Measurements from ENCODE around the gene POLR3B.

DNA sequence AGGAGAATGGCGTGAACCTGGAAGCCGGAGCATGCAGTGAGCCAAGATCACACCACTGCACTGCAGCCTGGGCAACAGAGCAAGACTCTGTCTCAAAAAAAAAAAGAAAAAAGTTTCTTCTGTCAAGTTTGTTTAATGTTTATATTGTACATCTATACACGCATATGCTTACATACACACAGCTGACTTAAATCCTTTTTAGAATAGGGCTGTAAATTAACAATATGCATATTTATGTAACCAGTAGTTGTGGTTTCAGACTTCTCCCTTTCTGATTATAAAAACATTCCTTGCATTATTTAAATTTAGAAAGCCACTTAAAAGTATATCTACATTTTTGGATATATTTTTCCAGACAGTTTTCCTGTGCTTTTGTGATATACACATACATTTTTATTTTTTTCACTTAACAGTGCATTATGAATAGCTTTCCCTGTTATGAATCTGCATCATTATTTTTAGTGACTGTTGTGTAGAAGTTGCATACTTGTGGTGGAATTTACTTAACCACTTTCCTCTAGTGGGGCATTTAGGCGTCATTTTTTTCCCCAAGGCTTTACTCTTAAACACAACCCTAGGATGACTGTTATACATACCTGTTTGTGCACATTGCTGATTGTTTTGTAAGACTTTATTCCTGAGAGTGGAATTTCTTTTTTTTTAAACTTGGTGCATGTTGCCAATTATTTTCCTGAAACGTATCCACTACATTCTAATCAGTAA lies 29.4 kb downstream of the POLR3B start:
- TF ChIP-seq, protein P1, sequence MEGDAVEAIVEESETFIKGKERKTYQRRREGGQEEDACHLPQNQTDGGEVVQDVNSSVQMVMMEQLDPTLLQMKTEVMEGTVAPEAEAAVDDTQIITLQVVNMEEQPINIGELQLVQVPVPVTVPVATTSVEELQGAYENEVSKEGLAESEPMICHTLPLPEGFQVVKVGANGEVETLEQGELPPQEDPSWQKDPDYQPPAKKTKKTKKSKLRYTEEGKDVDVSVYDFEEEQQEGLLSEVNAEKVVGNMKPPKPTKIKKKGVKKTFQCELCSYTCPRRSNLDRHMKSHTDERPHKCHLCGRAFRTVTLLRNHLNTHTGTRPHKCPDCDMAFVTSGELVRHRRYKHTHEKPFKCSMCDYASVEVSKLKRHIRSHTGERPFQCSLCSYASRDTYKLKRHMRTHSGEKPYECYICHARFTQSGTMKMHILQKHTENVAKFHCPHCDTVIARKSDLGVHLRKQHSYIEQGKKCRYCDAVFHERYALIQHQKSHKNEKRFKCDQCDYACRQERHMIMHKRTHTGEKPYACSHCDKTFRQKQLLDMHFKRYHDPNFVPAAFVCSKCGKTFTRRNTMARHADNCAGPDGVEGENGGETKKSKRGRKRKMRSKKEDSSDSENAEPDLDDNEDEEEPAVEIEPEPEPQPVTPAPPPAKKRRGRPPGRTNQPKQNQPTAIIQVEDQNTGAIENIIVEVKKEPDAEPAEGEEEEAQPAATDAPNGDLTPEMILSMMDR (IDR thresholded peaks at IDR 0.05), result no peak
- TF ChIP-seq POLR2AphosphoS5 (IDR thresholded peaks at IDR 0.05), result no peak
- no peak for TF ChIP-seq POLR2A (IDR thresholded peaks at IDR 0.05)
- TF ChIP-seq EP300 (IDR thresholded peaks at IDR 0.05), result no peak
